NCI-H69 (cell line): ENCODE data around the gene EGFR.

ENCODE experiments used
- DNase-seq: peaks from one replicate; lab custom pipeline; 2025; lab: John Stamatoyannopoulos, UW

Gene EGFR

GRCh38 chr7:55172161-55172560 is 153.3 kb downstream of the EGFR start:
- DNase-seq: no peak

GRCh38 chr7:55172881-55173609 is 154.2 kb downstream of the EGFR start:
- DNase-seq: no peak

GRCh38 chr7:55173671-55174070 is 154.9 kb downstream of the EGFR start:
- DNase-seq: no peak

- DNase-seq: no peak
These were observed 155.6 kb downstream of the EGFR start for GRCh38 chr7:55174456-55174855.

GRCh38 chr7:55174856-55175255 is 156.0 kb downstream of the EGFR start:
- DNase-seq: no peak

GRCh38 chr7:55177068-55177530 is 158.3 kb downstream of the EGFR start:
- no peak for DNase-seq

GRCh38 chr7:55177589-55178261 is 158.9 kb downstream of the EGFR start:
- DNase-seq: no peak

- no peak for DNase-seq
These were observed 159.6 kb downstream of the EGFR start for GRCh38 chr7:55178292-55178862.

- DNase-seq: no peak
These were observed 160.3 kb downstream of the EGFR start for GRCh38 chr7:55178863-55179773.

- no peak for DNase-seq
These were observed 161.3 kb downstream of the EGFR start for GRCh38 chr7:55179931-55180682.

GRCh38 chr7:55180963-55181542 is 162.2 kb downstream of the EGFR start:
- DNase-seq: no peak

- no peak for DNase-seq
These were observed 162.9 kb downstream of the EGFR start for GRCh38 chr7:55181762-55182161.

- no peak for DNase-seq
These were observed 165.1 kb downstream of the EGFR start for GRCh38 chr7:55183897-55184296.

GRCh38 chr7:55185321-55185802 is 166.5 kb downstream of the EGFR start:
- DNase-seq: no peak

- no peak for DNase-seq
These were observed 167.3 kb downstream of the EGFR start for GRCh38 chr7:55185941-55186609.

- DNase-seq: no peak
These were observed 169.1 kb downstream of the EGFR start for GRCh38 chr7:55187701-55188491.

- no peak for DNase-seq
These were observed 169.8 kb downstream of the EGFR start for GRCh38 chr7:55188590-55189138.

GRCh38 chr7:55189146-55189766 is 170.4 kb downstream of the EGFR start:
- no peak for DNase-seq
